ENCODE measurements around the gene CITED1.

- TF ChIP-seq CTCF (conservative IDR thresholded peaks at IDR 0.05 in 1 of 2, IDR thresholded peaks at IDR 0.05 in 1 of 2; ENCODE audit: extremely low read depth in 1 of 2, insufficient read depth in 1 of 2, low read depth in 1 of 2, low read length in 2 of 2) (no peak), EZH2 (IDR thresholded peaks at IDR 0.05; ENCODE audit: borderline replicate concordance, low read length) (no peak)
Observed at GRCh38 chrX:72352786-72353185, 47.1 kb upstream of the CITED1 start.
